RWPE2 (cell line): ENCODE data around the gene DDIT4L.

Experiments used
- ATAC-seq: fragments of 200-7000 bp; cut with Tn5 transposase; 3 replicates; pipeline ENCODE4 v1.9.1; 2021; ENCODE audit warnings: low read depth
- DNase-seq: peaks from one replicate; pipeline ENCODE4 v3.0.0-alpha.2; 2020; ENCODE audit warnings: low spot score
- H3K27ac ChIP-seq: fragments of 450-650 bp; 2 replicates; pipeline ENCODE4 v1.5.1; 2017; ENCODE audit warnings: mild to moderate bottlenecking; ENCODE audit not compliant: poor library complexity, severe bottlenecking
- H3K27me3 ChIP-seq: fragments of 250-450 bp; sonication (Bioruptor Pico); 2 replicates; pipeline ENCODE4 v1.5.1; 2021; ENCODE audit warnings: mild to moderate bottlenecking, moderate library complexity; ENCODE audit not compliant: insufficient read depth, poor library complexity, severe bottlenecking
- H3K36me3 ChIP-seq: fragments of 250-450 bp; sonication (Bioruptor Pico); 2 replicates; pipeline ENCODE4 v1.5.1; 2020; ENCODE audit warnings: low read depth, mild to moderate bottlenecking, moderate library complexity
- H3K4me1 ChIP-seq: fragments of 250-450 bp; sonication (Bioruptor Pico); 2 replicates; pipeline ENCODE4 v1.5.1; 2021; ENCODE audit warnings: mild to moderate bottlenecking, moderate library complexity; ENCODE audit not compliant: insufficient read depth, poor library complexity, severe bottlenecking
- H3K4me3 ChIP-seq: fragments of 250-450 bp; sonication (Bioruptor Pico); 2 replicates; pipeline ENCODE4 v1.5.1; 2021; ENCODE audit warnings: mild to moderate bottlenecking, moderate library complexity; ENCODE audit not compliant: severe bottlenecking
- H3K9me3 ChIP-seq: fragments of 250-450 bp; sonication (Bioruptor Pico); 2 replicates; pipeline ENCODE4 v1.5.1; 2021; ENCODE audit warnings: mild to moderate bottlenecking, moderate library complexity; ENCODE audit not compliant: severe bottlenecking
- CTCF ChIP-seq: fragments of 450-650 bp; IDR thresholded peaks from one replicate; pipeline ENCODE4 v1.5.1; 2017; ENCODE audit warnings: mild to moderate bottlenecking, moderate library complexity; ENCODE audit not compliant: poor library complexity, severe bottlenecking

Gene DDIT4L

GRCh38 chr4:100175858-100176257, 14.4 kb downstream of the DDIT4L start:
- ATAC-seq (no peak), DNase-seq (no peak)
- no peaks in the 10 kb centered on the region for H3K9me3 ChIP-seq
- no peak for TF ChIP-seq CTCF
- H3K27me3 ChIP-seq, result no peaks in the 10 kb centered on the region
- no peaks in the 10 kb centered on the region for H3K36me3 ChIP-seq
- H3K4me3 ChIP-seq, result no peak overlapping the region
- no peaks in the 10 kb centered on the region for H3K4me1 ChIP-seq
- no peak overlapping the region for H3K27ac ChIP-seq

- Histone ChIP-seq H3K4me1 (no peaks in the 10 kb centered on the region), H3K27me3 (no peaks in the 10 kb centered on the region), H3K4me3 (no peak overlapping the region), H3K36me3 (no peaks in the 10 kb centered on the region), H3K27ac (no peak overlapping the region), H3K9me3 (no peaks in the 10 kb centered on the region)
- no peak for TF ChIP-seq CTCF
- ATAC-seq (no peak), DNase-seq (no peak)
These were observed 15.3 kb downstream of the DDIT4L start for GRCh38 chr4:100174985-100175383.

- H3K4me1 ChIP-seq, result no peaks in the 10 kb centered on the region
These were observed 19.3 kb downstream of the DDIT4L start for GRCh38 chr4:100170986-100171385.

GRCh38 chr4:100169491-100170485, 20.5 kb downstream of the DDIT4L start:
- no peak overlapping the region for H3K4me3 ChIP-seq
- DNase-seq, result no peak
- ATAC-seq, result no peak
- no peaks in the 10 kb centered on the region for H3K36me3 ChIP-seq
- H3K4me1 ChIP-seq, result no peaks in the 10 kb centered on the region
- H3K27me3 ChIP-seq, result no peaks in the 10 kb centered on the region
- no peaks in the 10 kb centered on the region for H3K9me3 ChIP-seq
- no peak for TF ChIP-seq CTCF
- H3K27ac ChIP-seq, result no peak overlapping the region

More at GRCh38 chr4:100170986-100171385, 19.3 kb downstream of the DDIT4L start:
- H3K27ac ChIP-seq, result no peak overlapping the region
- no peaks in the 10 kb centered on the region for H3K9me3 ChIP-seq
- no peak overlapping the region for H3K4me3 ChIP-seq
- ATAC-seq (no peak), DNase-seq (no peak)
- no peaks in the 10 kb centered on the region for H3K36me3 ChIP-seq
- no peaks in the 10 kb centered on the region for H3K27me3 ChIP-seq
- no peak for TF ChIP-seq CTCF

- Histone ChIP-seq H3K27ac (no peak overlapping the region), H3K9me3 (no peaks in the 10 kb centered on the region)
- no peak for DNase-seq
These were observed 21.7 kb downstream of the DDIT4L start for GRCh38 chr4:100168521-100168920.

More at GRCh38 chr4:100168521-100168920, 21.7 kb downstream of the DDIT4L start:
- Histone ChIP-seq H3K4me1 (no peaks in the 10 kb centered on the region), H3K27me3 (no peaks in the 10 kb centered on the region), H3K4me3 (no peak overlapping the region), H3K36me3 (no peaks in the 10 kb centered on the region)
- no peak for ATAC-seq
- no peak for TF ChIP-seq CTCF
